H9 (cell line): ENCODE data around the gene CUBN. TPM values are rescaled to one million over a fixed set of nuclear protein-coding genes. Genes with fewer than 3 reads are reported as not detected.

Experiments
- DNase-seq: peaks from one replicate; pipeline ENCODE4 v3.0.0-alpha.2; 2017
- H2AFZ ChIP-seq: one replicate; pipeline ENCODE4 v1.6.1; 2013; ENCODE audit warnings: mild to moderate bottlenecking, low read length, control low read depth, moderate library complexity
- H2AK5ac ChIP-seq: 2 replicates; pipeline ENCODE4 v1.6.1; 2013; ENCODE audit warnings: low read length, control low read depth, mixed read lengths; ENCODE audit not compliant: insufficient read length
- H2BK120ac ChIP-seq: one replicate; pipeline ENCODE4 v1.6.1; 2013; ENCODE audit warnings: low read depth, mild to moderate bottlenecking, low read length, control low read depth, inconsistent platforms; ENCODE audit not compliant: poor library complexity, severe bottlenecking
- H2BK12ac ChIP-seq: 2 replicates; pipeline ENCODE4 v1.6.1; 2013; ENCODE audit warnings: low read length, control low read depth, mixed read lengths, low read depth; ENCODE audit not compliant: insufficient read length
- H2BK15ac ChIP-seq: 2 replicates; pipeline ENCODE4 v1.6.1; 2013; ENCODE audit warnings: low read depth, low read length, control low read depth
- H2BK20ac ChIP-seq: one replicate; pipeline ENCODE4 v1.6.1; 2013; ENCODE audit warnings: low read depth, mild to moderate bottlenecking, low read length, control low read depth, inconsistent platforms; ENCODE audit not compliant: poor library complexity, severe bottlenecking
- H2BK5ac ChIP-seq: 2 replicates; pipeline ENCODE4 v1.6.1; 2013; ENCODE audit warnings: low read length, control low read depth, mixed read lengths; ENCODE audit not compliant: insufficient read length
- H3K14ac ChIP-seq: 2 replicates; pipeline ENCODE4 v1.6.1; 2013; ENCODE audit warnings: low read length, control low read depth; ENCODE audit not compliant: insufficient read depth
- H3K18ac ChIP-seq: 2 replicates; pipeline ENCODE4 v1.6.1; 2013; ENCODE audit warnings: low read depth, mild to moderate bottlenecking, mixed read lengths, low read length, control low read depth; ENCODE audit not compliant: insufficient read length
- H3K23ac ChIP-seq: 2 replicates; pipeline ENCODE4 v1.6.1; 2013; ENCODE audit warnings: low read length, control low read depth, mixed read lengths, low read depth; ENCODE audit not compliant: insufficient read length
- H3K23me2 ChIP-seq: 2 replicates; pipeline ENCODE4 v1.6.1; 2013; ENCODE audit warnings: low read depth, mild to moderate bottlenecking, mixed read lengths, low read length, control low read depth; ENCODE audit not compliant: insufficient read length, poor library complexity, severe bottlenecking
- H3K27ac ChIP-seq: 2 replicates; pipeline ENCODE4 v1.5.1; 2013; ENCODE audit warnings: low read length, control low read depth, mixed read lengths, low read depth; ENCODE audit not compliant: insufficient read length
- H3K27me3 ChIP-seq: 2 replicates; pipeline ENCODE4 v1.6.1; 2013; ENCODE audit warnings: low read length, control low read depth, inconsistent platforms; ENCODE audit not compliant: insufficient read depth
- H3K4ac ChIP-seq: 2 replicates; pipeline ENCODE4 v1.6.1; 2013; ENCODE audit warnings: low read depth, mild to moderate bottlenecking, control low read depth, inconsistent platforms, low read length, moderate library complexity
- H3K4me1 ChIP-seq: 2 replicates; pipeline ENCODE4 v1.6.1; 2013; ENCODE audit warnings: low read length, control low read depth, inconsistent platforms; ENCODE audit not compliant: insufficient read depth
- H3K4me2 ChIP-seq: 2 replicates; pipeline ENCODE4 v1.6.1; 2013; ENCODE audit warnings: low read length, control low read depth, mixed read lengths; ENCODE audit not compliant: insufficient read length, insufficient read depth
- H3K56ac ChIP-seq: 2 replicates; pipeline ENCODE4 v1.6.1; 2013; ENCODE audit warnings: low read depth, mild to moderate bottlenecking, mixed read lengths, low read length, control low read depth; ENCODE audit not compliant: insufficient read length
- H3K79me1 ChIP-seq: 2 replicates; pipeline ENCODE4 v1.6.1; 2013; ENCODE audit warnings: low read depth, mild to moderate bottlenecking, moderate library complexity, low read length, control low read depth, inconsistent platforms; ENCODE audit not compliant: insufficient read depth, poor library complexity, severe bottlenecking
- H3K79me2 ChIP-seq: 2 replicates; pipeline ENCODE4 v1.6.1; 2013; ENCODE audit warnings: low read length, control low read depth, inconsistent platforms; ENCODE audit not compliant: insufficient read depth
- H3K9ac ChIP-seq: 2 replicates; pipeline ENCODE4 v1.6.1; 2013; ENCODE audit warnings: low read length, control low read depth, mixed read lengths; ENCODE audit not compliant: insufficient read length; ENCODE audit errors: extremely low read depth
- H3K9me3 ChIP-seq: one replicate; pipeline ENCODE4 v1.6.1; 2013; ENCODE audit warnings: low read depth, low read length, inconsistent platforms; ENCODE audit not compliant: control insufficient read depth
- H3T11ph ChIP-seq: one replicate; pipeline ENCODE4 v1.6.1; 2013; ENCODE audit warnings: mild to moderate bottlenecking, low read length, control low read depth, inconsistent platforms
- H4K20me1 ChIP-seq: one replicate; pipeline ENCODE4 v1.6.1; 2013; ENCODE audit not compliant: control insufficient read depth, insufficient read length, insufficient read depth
- H4K5ac ChIP-seq: 2 replicates; pipeline ENCODE4 v1.6.1; 2013; ENCODE audit warnings: low read depth, mild to moderate bottlenecking, mixed read lengths, low read length, control low read depth; ENCODE audit not compliant: insufficient read length
- H4K8ac ChIP-seq: replicated peaks from 2 replicates; pipeline ENCODE4 v1.6.1; 2013; ENCODE audit warnings: low read length, control low read depth, mixed read lengths, low read depth; ENCODE audit not compliant: insufficient read length
- H4K91ac ChIP-seq: 2 replicates; pipeline ENCODE4 v1.6.1; 2013; ENCODE audit warnings: low read depth, mild to moderate bottlenecking, moderate library complexity, mixed read lengths, low read length, control low read depth; ENCODE audit not compliant: insufficient read length
- H3K27ac Mint-ChIP-seq, 3 experiments: 2 replicates in 2 of 3; 3 replicates in 1 of 3; pipeline ENCODE4 v1.8.0; 2020 to 2021; ENCODE audit warnings: mixed read lengths in 3 of 3, mild to moderate bottlenecking in 1 of 3, moderate library complexity in 1 of 3
- H3K27me3 Mint-ChIP-seq: 2 replicates; pipeline ENCODE4 v1.8.0; 2021; ENCODE audit warnings: low read depth, mild to moderate bottlenecking, moderate library complexity, mixed read lengths
- H3K36me3 Mint-ChIP-seq, 3 experiments: 2 replicates in 2 of 3; 3 replicates in 1 of 3; pipeline ENCODE4 v1.8.0; 2020 to 2021; ENCODE audit warnings: low read depth in 3 of 3, mixed read lengths in 3 of 3; ENCODE audit not compliant: insufficient read depth in 1 of 3
- H3K4me1 Mint-ChIP-seq, 2 experiments: 2 replicates each; pipeline ENCODE4 v1.8.0; 2020; ENCODE audit warnings: mixed read lengths in 2 of 2
- H3K4me3 Mint-ChIP-seq, 2 experiments: 2 replicates in 1 of 2; 3 replicates in 1 of 2; pipeline ENCODE4 v1.8.0; 2020 to 2021; ENCODE audit warnings: mild to moderate bottlenecking in 2 of 2, mixed read lengths in 2 of 2, moderate library complexity in 1 of 2
- H3K9me3 Mint-ChIP-seq, 2 experiments: 2 replicates in 1 of 2; 3 replicates in 1 of 2; pipeline ENCODE4 v1.8.0; 2020; ENCODE audit warnings: mild to moderate bottlenecking in 2 of 2, mixed read lengths in 2 of 2, moderate library complexity in 1 of 2
- WGBS: extraction: QIAGEN DNeasy Blood & Tissue Kit; methylation state at CpG from one replicate; pipeline ENCODE4 v1.1.7; 2013; ENCODE audit warnings: missing lambda C conversion rate, low lambda C conversion rate, mixed read lengths; ENCODE audit not compliant: insufficient read length; ENCODE audit errors: extremely low coverage; 5-methylcytosine and 5-hydroxymethylcytosine counted together
- total RNA-seq: library from RNA; stranded (reverse); gene quantifications from 2 replicates; pipeline ENCODE4 v1.2.1, GENCODE V29; 2021
- TF ChIP-seq, protein P1 (sequence below): fragments of 200-600 bp; sonication (generic); conservative IDR thresholded peaks from 3 replicates; pipeline ENCODE4 v1.8.0; 2021; ENCODE audit warnings: antibody characterized with exemption, mild to moderate bottlenecking

CUBN gene
- total RNA-seq, 1 experiment from 2014 or later: 0.26 TPM

DNA sequence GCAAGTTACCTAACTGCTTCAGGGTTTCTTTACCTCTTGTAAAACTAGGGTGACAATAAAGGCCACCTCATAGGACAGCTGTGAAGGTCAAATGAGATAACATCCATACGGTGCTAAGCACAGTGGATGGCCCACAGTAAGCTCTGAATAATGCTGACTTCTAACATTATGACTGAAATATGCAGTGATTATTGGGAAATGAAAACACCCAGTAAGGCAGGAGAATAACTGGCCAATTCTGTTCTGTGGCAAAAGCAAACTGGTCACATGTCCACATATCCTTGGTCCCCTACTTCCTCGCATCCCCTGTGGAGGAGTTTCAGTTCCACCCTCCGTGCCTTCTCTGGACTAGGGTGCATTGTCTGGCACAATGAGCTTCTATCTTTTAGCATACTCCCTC is 1.4 kb downstream of the CUBN start:
- H3K9ac ChIP-seq: no peak overlapping the region
- Mint-ChIP-seq H3K9me3 (no peaks in the 10 kb centered on the region), H3K27ac (no peak overlapping the region), H3K27me3 (no peaks in the 10 kb centered on the region), H3K36me3 (no peaks in the 10 kb centered on the region), H3K4me1 (peaks cover 13 to 15% of the 10 kb centered on the region in 2 experiments), H3K4me3 (no peak overlapping the region)
- H3K23me2 ChIP-seq: no peaks in the 10 kb centered on the region
- no peak overlapping the region for H3K56ac ChIP-seq
- no peak overlapping the region for H3K23ac ChIP-seq
- no peak overlapping the region for H4K5ac ChIP-seq
- H3T11ph ChIP-seq: no peak overlapping the region
- H2BK20ac ChIP-seq: no peak overlapping the region
- no peak overlapping the region for H2BK15ac ChIP-seq
- no peaks in the 10 kb centered on the region for H3K27me3 ChIP-seq
- H3K79me2 ChIP-seq: no peaks in the 10 kb centered on the region
- no peak overlapping the region for H3K4ac ChIP-seq
- no peak overlapping the region for H2AK5ac ChIP-seq
- H3K4me1 ChIP-seq: no peaks in the 10 kb centered on the region; the same call in 1 of the 2 replicates
- no peak overlapping the region for H3K14ac ChIP-seq
- no peak overlapping the region for H2BK5ac ChIP-seq
- no peaks in the 10 kb centered on the region for H3K9me3 ChIP-seq
- H4K91ac ChIP-seq: no peak overlapping the region
- no peak overlapping the region for H4K8ac ChIP-seq
- WGBS: no CpG with 5 or more reads among the region's 3 CpGs
- no peaks in the 10 kb centered on the region for H3K79me1 ChIP-seq
- H3K27ac ChIP-seq: no peak overlapping the region
- H3K4me2 ChIP-seq: no peak overlapping the region
- no peak overlapping the region for H2BK12ac ChIP-seq
- no peak for DNase-seq
- TF ChIP-seq, protein P1, sequence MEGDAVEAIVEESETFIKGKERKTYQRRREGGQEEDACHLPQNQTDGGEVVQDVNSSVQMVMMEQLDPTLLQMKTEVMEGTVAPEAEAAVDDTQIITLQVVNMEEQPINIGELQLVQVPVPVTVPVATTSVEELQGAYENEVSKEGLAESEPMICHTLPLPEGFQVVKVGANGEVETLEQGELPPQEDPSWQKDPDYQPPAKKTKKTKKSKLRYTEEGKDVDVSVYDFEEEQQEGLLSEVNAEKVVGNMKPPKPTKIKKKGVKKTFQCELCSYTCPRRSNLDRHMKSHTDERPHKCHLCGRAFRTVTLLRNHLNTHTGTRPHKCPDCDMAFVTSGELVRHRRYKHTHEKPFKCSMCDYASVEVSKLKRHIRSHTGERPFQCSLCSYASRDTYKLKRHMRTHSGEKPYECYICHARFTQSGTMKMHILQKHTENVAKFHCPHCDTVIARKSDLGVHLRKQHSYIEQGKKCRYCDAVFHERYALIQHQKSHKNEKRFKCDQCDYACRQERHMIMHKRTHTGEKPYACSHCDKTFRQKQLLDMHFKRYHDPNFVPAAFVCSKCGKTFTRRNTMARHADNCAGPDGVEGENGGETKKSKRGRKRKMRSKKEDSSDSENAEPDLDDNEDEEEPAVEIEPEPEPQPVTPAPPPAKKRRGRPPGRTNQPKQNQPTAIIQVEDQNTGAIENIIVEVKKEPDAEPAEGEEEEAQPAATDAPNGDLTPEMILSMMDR: no peak
- no peak overlapping the region for H3K18ac ChIP-seq
- H2AFZ ChIP-seq: no peak overlapping the region
- no peaks in the 10 kb centered on the region for H4K20me1 ChIP-seq
- no peak overlapping the region for H2BK120ac ChIP-seq
